H1 (cell line): ENCODE results near the gene ZNF581. TPM values are rescaled to one million over a fixed set of nuclear protein-coding genes. Genes with fewer than 3 reads are reported as not detected.

Experiments
- CTCF ChIA-PET: fragments of 300-600 bp; sonication (Branson Sonifier 250); formaldehyde crosslinking; loops from one replicate; lab custom pipeline; 2021; ENCODE audit not compliant: partially characterized antibody; lab: Charles Lee
- POLR2A ChIA-PET: fragments of 300-600 bp; sonication (Branson Sonifier 250); formaldehyde crosslinking; loops from one replicate; lab custom pipeline; 2021; ENCODE audit warnings: inconsistent platforms; ENCODE audit not compliant: partially characterized antibody; lab: Charles Lee
- DNase-seq, 2 experiments: peaks; one replicate each; pipeline versions ENCODE4 v3.0.0 to v3.0.0-alpha.2; 2010 to 2022; ENCODE audit warnings: low spot score in 2 of 2, low read depth in 1 of 2, mixed read lengths in 1 of 2
- FAIRE-seq: peaks from 2 replicates; lab custom pipeline; 2011; peaks lifted over from hg19 to GRCh38; lab: Jason Lieb, UNC
- H2AFZ ChIP-seq: 2 replicates; pipeline ENCODE4 v1.8.1; 2012; ENCODE audit warnings: low read length, inconsistent platforms
- H2AK5ac ChIP-seq: 2 replicates; pipeline ENCODE4 v1.6.1; 2013; ENCODE audit warnings: low read depth, low read length
- H2BK120ac ChIP-seq: replicated peaks from 2 replicates; pipeline ENCODE3; 2013; ENCODE audit warnings: low read depth, low read length, inconsistent platforms
- H2BK12ac ChIP-seq: 2 replicates; pipeline ENCODE4 v1.6.1; 2013; ENCODE audit warnings: low read depth, low read length
- H2BK15ac ChIP-seq: 2 replicates; pipeline ENCODE4 v1.6.1; 2013; ENCODE audit warnings: low read length
- H2BK20ac ChIP-seq: 2 replicates; pipeline ENCODE4 v1.6.1; 2013; ENCODE audit warnings: low read length
- H2BK5ac ChIP-seq: 2 replicates; pipeline ENCODE4 v1.6.1; 2013; ENCODE audit warnings: low read depth, low read length
- H3K14ac ChIP-seq: 2 replicates; pipeline ENCODE4 v1.6.1; 2013; ENCODE audit warnings: inconsistent platforms; ENCODE audit not compliant: insufficient read length
- H3K18ac ChIP-seq: 2 replicates; pipeline ENCODE4 v1.6.1; 2013; ENCODE audit warnings: low read length; ENCODE audit errors: extremely low read depth
- H3K23ac ChIP-seq: 2 replicates; pipeline ENCODE4 v1.6.1; 2013; ENCODE audit warnings: inconsistent platforms; ENCODE audit not compliant: insufficient read length
- H3K23me2 ChIP-seq: 2 replicates; pipeline ENCODE4 v1.6.1; 2013; ENCODE audit warnings: low read depth, low read length
- H3K27ac ChIP-seq: 2 replicates; pipeline ENCODE4 v1.6.1; 2011; ENCODE audit warnings: low read depth, low read length, inconsistent platforms
- H3K27me3 ChIP-seq, 4 experiments: replicated peaks in 1 of 4; 1 replicate in 1 of 4; 2 replicates in 3 of 4; pipeline versions ENCODE4 v1.6.1 to v1.8.1; 2011 to 2013; ENCODE audit warnings: low read length in 3 of 4, mild to moderate bottlenecking in 3 of 4, inconsistent platforms in 2 of 4, mixed read lengths in 2 of 4, moderate library complexity in 1 of 4; ENCODE audit not compliant: control insufficient read depth in 3 of 4, insufficient read depth in 3 of 4; ENCODE audit errors: extremely low read depth in 1 of 4
- H3K36me3 ChIP-seq, 4 experiments: 2 replicates each; pipeline versions ENCODE4 v1.6.1 to v1.8.1; 2011 to 2013; ENCODE audit warnings: mild to moderate bottlenecking in 4 of 4, low read length in 3 of 4, moderate library complexity in 2 of 4, control low read depth in 1 of 4, inconsistent platforms in 1 of 4; ENCODE audit not compliant: insufficient read depth in 4 of 4, control insufficient read depth in 2 of 4
- H3K4ac ChIP-seq: replicated peaks from 2 replicates; pipeline ENCODE3; 2013; ENCODE audit warnings: low read length, low read depth, mixed read lengths, inconsistent platforms; ENCODE audit not compliant: insufficient read length
- H3K4me1 ChIP-seq, 4 experiments: replicated peaks in 1 of 4; 1 replicate in 1 of 4; 2 replicates in 3 of 4; pipeline versions ENCODE4 v1.6.1 to v1.8.1; 2011 to 2013; ENCODE audit warnings: low read length in 3 of 4, inconsistent platforms in 2 of 4, mixed read lengths in 1 of 4; ENCODE audit not compliant: insufficient read depth in 4 of 4, control insufficient read depth in 3 of 4
- H3K4me2 ChIP-seq, 2 experiments: 2 replicates each; pipeline versions ENCODE4 v1.6.1 to v1.8.1; 2011 to 2013; ENCODE audit warnings: low read depth in 2 of 2, low read length in 2 of 2, control low read depth in 1 of 2, inconsistent platforms in 1 of 2, mild to moderate bottlenecking in 1 of 2; ENCODE audit not compliant: insufficient read depth in 1 of 2
- H3K4me3 ChIP-seq, 4 experiments: fragments of 200-600, 300-600 bp in 1 of 4; sonication (generic), shearing (Covaris generic), sonication (Bioruptor Twin) in 1 of 4; 2 replicates each; pipeline versions ENCODE4 v1.5.1 to v1.8.1; 2011 to 2016; ENCODE audit warnings: low read length in 4 of 4, low read depth in 3 of 4, control low read depth in 2 of 4, inconsistent platforms in 2 of 4, mild to moderate bottlenecking in 2 of 4, mixed read lengths in 1 of 4, moderate library complexity in 1 of 4; ENCODE audit not compliant: insufficient read depth in 2 of 4; ENCODE audit errors: extremely low read depth in 1 of 4
- H3K56ac ChIP-seq: replicated peaks from 2 replicates; pipeline ENCODE3; 2013; ENCODE audit warnings: low read depth, mild to moderate bottlenecking, mixed read lengths, low read length, inconsistent platforms; ENCODE audit not compliant: insufficient read length
- H3K79me1 ChIP-seq: 2 replicates; pipeline ENCODE4 v1.6.1; 2013; ENCODE audit warnings: low read depth, low read length, control low read depth
- H3K79me2 ChIP-seq, 2 experiments: 2 replicates each; pipeline versions ENCODE4 v1.6.1 to v1.8.1; 2012 to 2013; ENCODE audit warnings: low read length in 2 of 2, mild to moderate bottlenecking in 2 of 2, inconsistent platforms in 1 of 2; ENCODE audit not compliant: insufficient read depth in 2 of 2, control insufficient read depth in 1 of 2
- H3K9ac ChIP-seq, 4 experiments: replicated peaks in 1 of 4; 1 replicate in 1 of 4; 2 replicates in 3 of 4; pipeline versions ENCODE4 v1.6.1 to v1.8.1; 2011 to 2013; ENCODE audit warnings: low read depth in 3 of 4, low read length in 3 of 4, control low read depth in 2 of 4, mild to moderate bottlenecking in 2 of 4, moderate library complexity in 2 of 4, inconsistent platforms in 1 of 4; ENCODE audit errors: extremely low read depth in 1 of 4
- H3K9me3 ChIP-seq, 2 experiments: 2 replicates each; pipeline versions ENCODE4 v1.6.1 to v1.8.1; 2012 to 2013; ENCODE audit warnings: mild to moderate bottlenecking in 2 of 2, moderate library complexity in 2 of 2, control low read depth in 1 of 2, inconsistent platforms in 1 of 2, low read depth in 1 of 2, low read length in 1 of 2, mixed read lengths in 1 of 2; ENCODE audit not compliant: insufficient read depth in 2 of 2
- H4K20me1 ChIP-seq, 2 experiments: replicated peaks in 1 of 2; 2 replicates each; pipeline versions ENCODE3 to v1.8.1; 2011 to 2013; ENCODE audit warnings: inconsistent platforms in 2 of 2, low read length in 2 of 2, mild to moderate bottlenecking in 1 of 2; ENCODE audit not compliant: insufficient read depth in 2 of 2, control insufficient read depth in 1 of 2
- H4K5ac ChIP-seq: 2 replicates; pipeline ENCODE4 v1.6.1; 2013; ENCODE audit warnings: low read length, low read depth, mixed read lengths, inconsistent platforms; ENCODE audit not compliant: insufficient read length
- H4K8ac ChIP-seq: 2 replicates; pipeline ENCODE4 v1.8.0; 2013; ENCODE audit warnings: mild to moderate bottlenecking, moderate library complexity, low read length, inconsistent platforms; ENCODE audit not compliant: insufficient read depth; ENCODE audit errors: extremely low read depth
- H4K91ac ChIP-seq: replicated peaks from 2 replicates; pipeline ENCODE3; 2013; ENCODE audit warnings: low read length, mixed read lengths, inconsistent platforms; ENCODE audit not compliant: insufficient read length
- BCL11A ChIP-seq, 2 experiments: IDR thresholded peaks; one replicate each; pipeline ENCODE4 v1.6.1; 2011; ENCODE audit warnings: low read depth in 2 of 2, low read length in 2 of 2, mild to moderate bottlenecking in 2 of 2
- CEBPB ChIP-seq: IDR thresholded peaks from 2 replicates; pipeline ENCODE4 v1.6.1; 2012; ENCODE audit warnings: low read depth, low read length
- CTCF ChIP-seq, 3 experiments: IDR thresholded peaks; 1 replicate in 2 of 3; 2 replicates in 1 of 3; pipeline versions ENCODE4 v1.5.1 to v1.6.1; 2011; ENCODE audit warnings: low read length in 3 of 3, mild to moderate bottlenecking in 3 of 3, inconsistent platforms in 2 of 3, low read depth in 1 of 3, moderate library complexity in 1 of 3; ENCODE audit not compliant: insufficient read depth in 1 of 3; ENCODE audit errors: control extremely low read depth in 1 of 3
- EP300 ChIP-seq, 2 experiments: IDR thresholded peaks; 1 replicate in 1 of 2; 2 replicates in 1 of 2; pipeline ENCODE4 v1.6.1; 2011 to 2012; ENCODE audit warnings: low read depth in 2 of 2, low read length in 2 of 2, mild to moderate bottlenecking in 2 of 2, borderline replicate concordance in 1 of 2, inconsistent platforms in 1 of 2, moderate library complexity in 1 of 2
- HDAC2 ChIP-seq, 2 experiments: fragments of 300-600 bp in 1 of 2; sonication (generic) in 1 of 2; IDR thresholded peaks; 2 replicates each; pipeline ENCODE4 v1.6.1; 2011 to 2012; ENCODE audit warnings: low read depth in 2 of 2, low read length in 2 of 2, mild to moderate bottlenecking in 2 of 2, moderate library complexity in 2 of 2, borderline replicate concordance in 1 of 2, inconsistent platforms in 1 of 2
- RBBP5 ChIP-seq: IDR thresholded peaks from 2 replicates; pipeline ENCODE4 v1.7.1; 2012; ENCODE audit warnings: low read depth, mild to moderate bottlenecking, inconsistent platforms, low read length, moderate library complexity, borderline replicate concordance
- SAP30 ChIP-seq: fragments of 300-600 bp; sonication (generic); IDR thresholded peaks from 2 replicates; pipeline ENCODE4 v1.7.1; 2012; ENCODE audit warnings: low read length, moderate library complexity, mild to moderate bottlenecking, inconsistent platforms; ENCODE audit not compliant: insufficient read depth, insufficient replicate concordance
- SIX5 ChIP-seq: IDR thresholded peaks from 2 replicates; pipeline ENCODE4 v1.6.1; 2011; ENCODE audit warnings: mild to moderate bottlenecking, low read depth, low read length
- SP4 ChIP-seq: IDR thresholded peaks from 2 replicates; pipeline ENCODE4 v1.6.1; 2012; ENCODE audit warnings: low read length, inconsistent platforms
- SUZ12 ChIP-seq: fragments of 200-600 bp; sonication (generic); IDR thresholded peaks from 2 replicates; pipeline ENCODE4 v1.6.1; 2012; ENCODE audit warnings: mild to moderate bottlenecking, inconsistent platforms, low read length, moderate library complexity, mixed read lengths
- WGBS, 2 experiments: shearing (Covaris generic) in 1 of 2; methylation state at CpG; one replicate each; pipeline versions ENCODE4 v1.1.6 to v1.1.7; 2013 to 2015; ENCODE audit warnings: low lambda C conversion rate in 2 of 2, mixed read lengths in 2 of 2, inconsistent platforms in 1 of 2, low coverage in 1 of 2, missing lambda C conversion rate in 1 of 2; ENCODE audit not compliant: insufficient replicate concordance in 2 of 2, insufficient coverage in 1 of 2, insufficient read length in 1 of 2; ENCODE audit errors: extremely low coverage in 1 of 2, missing lambda C conversion rate in 1 of 2; 5-methylcytosine and 5-hydroxymethylcytosine counted together
- polyA plus RNA-seq, 7 experiments: library from polyadenylated mRNA; depleted of rRNA in 3 of 7; stranded (reverse) in 5 of 7; unstranded in 2 of 7; fragments of >200 nt in 5 of 7; fragments of 200-250 nt in 2 of 7; gene quantifications; 1 replicate in 5 of 7; 2 replicates in 1 of 7; 4 replicates in 1 of 7; pipeline versions ENCODE4 v1.2.1 to v1.2.3, GENCODE V29; 2011 to 2013; ENCODE audit warnings: missing spikeins in 2 of 7, mixed read lengths in 2 of 7
- total RNA-seq: library from RNA; stranded (reverse); fragmentation: NEBNext Ultra II Directional; extraction: Animal tissue kit (Norgen Biotek cat#: 25700); gene quantifications from 2 replicates; pipeline ENCODE4 v1.2.1, GENCODE V29; 2021

Gene ZNF581
- total and polyA plus RNA-seq, 2 of the 8 experiments (the other 6 are each of a cell fraction or from before 2014, with no cell fraction given): 73.0 to 76.1 TPM

GRCh38 chr19:55623561-55623960, 19.9 kb upstream of the ZNF581 start:
- Histone ChIP-seq H3K4me3 (peak overlapping the region; percentile 25 to 95 (median 59); a peak in 7 of 8 replicates), H2BK120ac (no peak overlapping the region), H2BK15ac (no peak overlapping the region), H3K23me2 (no peaks in the 10 kb centered on the region), H3K18ac (no peak overlapping the region), H2AFZ (no peak overlapping the region), H2BK20ac (no peak overlapping the region), H4K8ac (no peak overlapping the region), H3K27ac (no peak overlapping the region), H2AK5ac (no peak overlapping the region), H3K9ac (no peak overlapping the region), H3K4ac (no peak overlapping the region), H2BK5ac (no peak overlapping the region), H4K91ac (no peak overlapping the region), H3K14ac (no peak overlapping the region), H3K27me3 (no peaks in the 10 kb centered on the region), H3K4me2 (peak overlapping the region; percentile 29 to 50; a peak in 1 of 4 replicates), H2BK12ac (no peak overlapping the region), H3K56ac (no peak overlapping the region), H4K20me1 (peaks cover 1 to 5% of the 10 kb centered on the region in 2 experiments), H3K9me3 (no peaks in the 10 kb centered on the region), H3K79me1 (no peaks in the 10 kb centered on the region), H3K23ac (no peak overlapping the region), H3K79me2 (no peaks in the 10 kb centered on the region), H3K4me1 (peaks cover 0 to 3% (median 0%) of the 10 kb centered on the region in 4 experiments; a peak in 3 of 7 replicates), H3K36me3 (peaks cover 0 to 11% (median 1%) of the 10 kb centered on the region in 4 experiments; a peak in 4 of 8 replicates), H4K5ac (no peak overlapping the region)
- WGBS, 2 experiments: 91% methylated on average over 7 of the region's 7 CpGs; no CpG with 5 or more reads in 1 of the 2 experiments
- FAIRE-seq (no peak), DNase-seq (no peak)
- ChIA-PET CTCF (interaction anchor here (0.8 to 8.0 kb wide), 3 partner anchors 9 to 29 kb away, joined by 3 to 38 read pairs (median 9); partner anchors contain the start of gene ZNF865), POLR2A (interaction anchor here (1.0 to 6.8 kb wide), 7 partner anchors 10 to 171 kb away, joined by 3 to 32 read pairs (median 6); partner anchors contain the start of genes CCDC106, ZNF581 and ZNF865)
- TF ChIP-seq BCL11A (IDR thresholded peaks at IDR 0.05; ENCODE audit: low read depth in 2 of 2, low read length in 2 of 2) (no peak), SIX5 (no peak), RBBP5 (no peak), SUZ12 (no peak), SP4 (no peak), HDAC2 (IDR thresholded peaks at IDR 0.05; ENCODE audit: borderline replicate concordance in 1 of 2, low read depth in 2 of 2, low read length in 2 of 2) (no peak), EP300 (IDR thresholded peaks at IDR 0.05; ENCODE audit: borderline replicate concordance in 1 of 2, low read depth in 2 of 2, low read length in 2 of 2) (no peak), SAP30 (no peak), CEBPB (no peak), CTCF (IDR thresholded peaks at IDR 0.05; ENCODE audit: control extremely low read depth in 1 of 3, insufficient read depth in 1 of 3, low read depth in 1 of 3, low read length in 3 of 3) (no peak)
